GM04503 (cell line): ENCODE measurements around the gene CACNA2D4.

Source experiments
- DNase-seq: peaks from one replicate; pipeline ENCODE4 v3.0.0-alpha.2; 2012; ENCODE audit warnings: low read depth

The CACNA2D4 gene

DNA sequence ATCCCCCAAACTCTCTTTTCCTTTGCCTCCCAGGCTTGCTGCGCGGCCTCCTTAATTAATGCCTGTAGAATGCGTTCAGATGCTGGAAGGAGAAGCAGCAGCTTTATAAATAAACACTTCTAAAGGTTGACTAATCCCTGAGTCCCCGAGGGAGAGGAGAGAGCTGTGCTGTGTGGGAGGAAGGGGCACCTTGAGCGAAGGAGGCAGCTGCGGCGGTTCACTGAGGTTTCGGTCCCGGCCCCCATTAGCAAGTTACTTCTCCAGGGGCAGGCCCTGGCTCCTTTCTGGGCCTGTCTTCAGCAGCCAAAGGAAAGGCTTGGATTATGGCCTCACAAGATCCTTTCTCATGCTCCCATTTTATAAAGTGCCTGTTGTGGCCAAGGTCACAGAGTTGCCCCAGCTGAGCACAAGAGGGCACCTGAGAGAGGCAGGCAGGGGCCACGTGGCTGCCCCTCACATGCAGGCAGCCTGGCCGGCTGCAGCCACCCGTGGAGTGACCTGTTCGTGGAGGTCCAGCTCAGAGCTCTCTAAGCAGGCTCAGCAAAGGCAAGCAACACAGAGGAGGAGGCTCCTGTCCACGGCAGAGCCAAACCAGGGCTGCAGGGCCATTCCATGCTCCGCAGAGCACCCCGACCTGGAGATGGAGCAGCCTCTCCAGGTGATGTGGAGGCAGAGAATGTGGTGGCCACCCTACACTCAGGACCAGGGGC is 15.0 kb upstream of the CACNA2D4 start:
- DNase-seq = no peak

DNA sequence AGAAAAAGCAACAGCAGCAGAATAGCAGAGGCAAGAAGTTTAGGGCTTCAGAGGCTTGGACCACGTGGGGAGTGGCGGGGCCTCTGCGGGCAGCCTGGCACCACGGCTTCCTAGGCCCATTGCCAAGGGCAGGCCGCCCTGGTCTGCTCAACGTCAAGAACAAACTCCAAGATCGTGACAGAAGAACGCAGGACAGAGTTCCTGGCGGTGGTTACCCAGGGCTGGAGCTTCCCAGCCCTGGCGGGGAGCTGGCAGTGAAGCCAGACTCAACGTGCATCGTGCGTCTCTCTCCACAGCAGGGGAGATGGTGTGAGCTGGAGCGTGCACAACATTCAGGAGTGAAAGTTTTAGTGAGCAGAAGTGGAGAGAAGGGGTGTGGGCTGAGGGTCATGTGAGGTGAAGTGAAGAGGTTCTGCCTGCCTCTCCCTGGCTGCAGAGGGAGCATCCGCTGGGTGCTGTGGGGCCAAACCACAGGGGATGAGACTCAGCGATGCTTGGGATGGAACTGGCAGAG is 13.9 kb upstream of the CACNA2D4 start:
- no peak for DNase-seq

DNA sequence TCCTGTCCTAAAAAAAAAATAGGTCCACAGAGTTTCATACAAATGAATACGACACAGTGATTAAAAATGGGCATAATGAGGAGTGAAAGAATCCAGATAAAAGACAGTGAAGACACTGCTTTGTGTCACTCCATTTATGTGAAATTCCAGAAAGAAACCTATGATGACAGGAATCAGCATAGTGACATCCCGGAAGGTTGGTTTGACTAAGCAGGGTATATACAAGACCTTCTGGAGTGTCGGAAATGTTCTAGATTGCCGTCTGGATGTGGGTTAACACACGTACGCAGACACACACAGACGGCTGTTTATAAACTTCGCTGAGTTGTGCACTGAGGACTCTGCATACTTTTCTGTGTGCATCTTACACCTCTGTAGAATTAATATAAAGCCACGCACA is 13.2 kb upstream of the CACNA2D4 start:
- DNase-seq = no peak

GRCh38 chr12:1930803-1931597 is 12.5 kb upstream of the CACNA2D4 start:
- DNase-seq = no peak

GRCh38 chr12:1929985-1930802 is 11.7 kb upstream of the CACNA2D4 start:
- no peak for DNase-seq

- DNase-seq = no peak
Measured at GRCh38 chr12:1929241-1929984, 11.0 kb upstream of the CACNA2D4 start.

GRCh38 chr12:1928439-1929121 is 10.1 kb upstream of the CACNA2D4 start:
- no peak for DNase-seq

DNA sequence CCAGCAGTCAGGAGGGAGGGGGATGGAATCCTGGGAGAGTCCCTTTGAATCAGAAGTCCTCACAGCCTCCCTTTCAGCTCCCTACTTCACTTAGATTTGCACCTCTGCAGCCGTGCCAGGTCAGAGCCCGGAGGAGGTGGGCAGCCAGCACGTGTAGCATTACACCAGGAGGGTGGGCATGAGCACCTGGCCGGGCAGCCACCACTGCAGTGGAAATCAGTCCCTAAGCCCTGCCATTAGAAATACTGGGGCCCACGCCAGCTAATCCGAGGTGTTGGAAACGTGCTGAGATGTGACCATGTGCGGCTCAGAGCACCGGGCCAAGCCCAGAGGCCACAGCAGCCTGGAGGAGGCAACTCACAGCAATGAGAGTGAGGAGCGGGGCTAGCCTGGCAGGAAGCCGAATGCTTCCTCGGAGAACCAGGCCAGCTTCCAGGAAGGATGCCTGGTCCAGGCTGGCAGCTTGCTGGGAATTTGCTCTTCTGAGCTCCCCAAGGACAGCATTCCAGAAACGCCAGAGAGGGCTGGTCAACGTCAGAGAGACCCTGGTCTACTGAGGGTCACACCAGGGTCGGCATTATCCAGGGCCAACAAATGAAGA is 9.4 kb upstream of the CACNA2D4 start:
- DNase-seq = no peak

DNA sequence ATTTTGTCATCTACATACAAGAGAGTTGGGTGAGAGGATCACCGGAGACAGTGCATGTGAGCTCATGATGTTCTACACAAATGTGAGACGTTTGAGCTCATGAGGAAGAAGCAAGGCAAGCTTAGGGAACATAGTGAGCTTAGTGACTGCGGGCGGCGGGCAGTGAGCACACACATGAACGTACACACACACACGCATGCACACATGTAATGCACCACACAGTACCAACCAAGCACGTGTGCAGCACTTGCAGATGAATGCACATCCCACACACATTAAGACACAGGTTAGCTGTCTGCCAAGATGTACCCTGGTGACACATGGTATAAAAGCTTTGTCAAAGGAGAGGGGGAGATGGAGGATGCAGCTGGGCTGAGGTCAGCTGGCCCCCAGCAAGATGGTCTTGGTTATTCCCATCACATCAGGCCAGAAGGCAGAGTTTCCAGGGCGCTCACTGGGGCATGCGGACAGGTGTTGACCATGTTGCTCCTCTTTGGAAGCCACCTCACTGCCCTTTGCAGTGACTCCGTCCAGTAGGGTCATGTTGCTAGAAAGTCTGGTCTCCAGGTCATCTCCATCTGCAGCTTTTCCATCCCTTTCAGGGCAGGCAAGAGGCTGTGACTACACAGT is 8.7 kb upstream of the CACNA2D4 start:
- DNase-seq = no peak

DNA sequence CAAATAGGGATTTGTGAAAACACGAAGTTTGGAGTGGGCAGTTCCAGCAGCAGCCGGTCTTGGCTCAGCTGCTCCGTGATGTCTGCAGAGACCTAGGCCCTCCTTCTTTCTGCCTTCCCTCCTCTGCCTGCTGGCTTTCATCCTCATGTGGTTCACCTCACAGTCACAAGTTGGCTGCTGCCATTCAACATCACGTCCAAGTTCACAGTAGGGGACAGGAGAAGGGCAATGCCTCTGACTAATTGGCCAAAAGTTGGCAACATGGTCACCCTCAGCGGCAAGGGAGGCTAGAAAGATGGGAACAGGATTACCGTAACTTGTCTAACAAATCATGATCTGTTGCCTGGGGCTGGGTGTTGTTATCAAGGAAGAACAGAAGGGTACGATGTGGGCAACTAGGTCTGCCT is 7.8 kb upstream of the CACNA2D4 start:
- no peak for DNase-seq

DNA sequence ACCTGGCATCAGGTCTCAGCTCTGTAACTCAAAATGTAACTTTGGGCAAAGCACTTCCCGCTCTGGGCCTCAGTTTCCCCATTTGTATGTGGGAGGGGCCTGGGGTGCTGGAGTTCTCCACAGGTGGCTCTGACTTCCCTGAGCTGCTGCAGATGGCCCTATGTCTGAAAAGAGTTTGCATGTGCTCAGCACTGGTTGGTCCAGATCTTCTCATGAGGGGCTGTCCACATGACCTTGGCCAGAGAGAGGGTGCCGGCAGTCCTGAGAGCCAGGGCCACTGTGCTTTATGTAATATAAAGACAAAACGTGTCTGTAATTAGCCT is 7.2 kb upstream of the CACNA2D4 start:
- no peak for DNase-seq

DNA sequence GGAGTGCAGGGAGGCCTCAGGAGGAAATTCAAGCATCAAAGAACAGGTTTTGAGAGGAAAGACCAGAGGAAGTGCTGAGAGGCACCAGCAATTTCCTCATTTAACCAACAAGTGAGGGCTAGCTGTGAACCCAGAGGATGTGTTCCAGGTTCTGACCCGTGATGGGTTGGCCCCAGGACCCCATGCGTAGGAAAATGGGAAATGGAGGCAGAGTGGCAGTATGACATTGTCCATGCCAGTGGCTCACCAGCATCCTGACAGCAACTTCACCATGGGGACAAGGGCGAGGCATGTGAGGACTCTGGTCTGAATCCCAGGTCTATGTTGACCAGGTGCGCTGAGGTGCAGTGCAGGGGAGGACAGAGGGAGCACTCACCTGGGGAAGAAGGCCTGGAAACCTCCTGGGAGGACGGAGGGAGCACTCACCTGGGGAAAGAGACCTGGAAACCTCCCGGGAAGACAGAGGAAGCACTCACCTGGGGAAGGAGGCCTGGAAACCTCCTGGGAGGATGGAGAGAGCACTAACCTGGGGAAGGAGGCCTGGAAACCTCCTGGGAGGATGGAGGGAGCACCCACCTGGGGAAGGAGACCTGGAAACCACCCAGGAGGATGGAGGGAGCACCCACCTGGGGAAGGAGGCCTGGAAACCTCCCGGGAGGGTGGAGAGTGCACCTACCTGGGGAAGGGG is 6.7 kb upstream of the CACNA2D4 start:
- DNase-seq = no peak

DNA sequence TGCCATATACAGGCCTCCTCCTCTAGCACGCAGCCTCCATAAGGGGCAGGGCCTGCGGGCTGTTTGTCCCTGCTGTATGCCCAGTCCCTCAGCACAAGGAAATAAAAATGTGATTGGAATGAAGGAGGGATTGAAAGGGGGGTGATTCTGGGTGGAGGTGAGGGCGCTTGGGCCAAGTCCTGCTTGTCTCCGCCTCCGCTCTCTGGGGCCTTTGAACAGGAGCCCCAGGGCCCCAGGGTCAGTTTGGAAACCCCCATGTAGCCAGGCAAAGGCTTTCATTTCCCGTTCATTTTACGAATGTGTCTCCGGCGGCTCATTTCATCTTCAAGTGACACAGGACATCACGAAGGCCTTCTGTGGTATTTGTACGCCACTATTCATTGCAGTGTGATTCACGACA is 4.5 kb upstream of the CACNA2D4 start:
- DNase-seq = no peak

- DNase-seq = no peak
Measured at GRCh38 chr12:1922075-1922709, 3.7 kb upstream of the CACNA2D4 start.

DNA sequence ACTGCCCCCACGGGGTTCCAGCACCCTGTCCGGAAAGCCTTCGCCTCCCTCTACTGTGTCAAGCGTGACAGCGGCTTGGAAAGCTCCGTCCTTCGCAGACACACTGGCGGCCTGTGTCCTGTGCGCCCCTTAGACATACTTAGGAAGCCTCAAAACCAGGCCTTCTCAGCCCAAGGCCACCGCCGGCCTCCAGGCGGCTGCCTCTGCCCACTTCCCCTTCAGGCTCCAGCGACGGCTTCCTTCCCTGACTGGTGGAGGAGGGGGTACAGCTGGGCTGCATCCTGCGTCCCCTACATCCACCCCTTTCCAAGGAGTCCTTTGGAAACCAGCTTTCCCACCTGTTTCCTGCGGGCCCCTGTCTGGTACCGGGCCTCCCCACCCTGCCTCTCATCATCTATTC is 2.5 kb upstream of the CACNA2D4 start:
- DNase-seq = no peak

DNA sequence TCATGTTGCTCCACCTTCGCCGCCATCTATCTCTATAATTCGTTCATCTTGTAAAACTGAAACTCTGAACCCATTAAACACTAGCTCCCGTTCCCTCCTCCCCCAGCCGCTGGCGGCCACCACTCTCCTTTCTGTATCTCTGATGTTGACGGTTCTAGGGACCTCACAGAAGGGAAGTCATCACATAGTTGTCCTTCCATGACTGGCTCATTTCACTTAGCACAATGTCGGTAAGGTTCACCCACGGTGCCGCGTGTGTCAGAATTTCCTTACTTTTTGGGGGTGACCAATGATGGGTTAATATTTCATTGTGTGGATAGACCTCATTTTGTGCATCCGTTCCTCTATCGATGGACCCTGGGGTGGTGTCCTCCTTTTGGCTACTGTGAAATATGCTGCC is 2.0 kb upstream of the CACNA2D4 start:
- DNase-seq = no peak

DNA sequence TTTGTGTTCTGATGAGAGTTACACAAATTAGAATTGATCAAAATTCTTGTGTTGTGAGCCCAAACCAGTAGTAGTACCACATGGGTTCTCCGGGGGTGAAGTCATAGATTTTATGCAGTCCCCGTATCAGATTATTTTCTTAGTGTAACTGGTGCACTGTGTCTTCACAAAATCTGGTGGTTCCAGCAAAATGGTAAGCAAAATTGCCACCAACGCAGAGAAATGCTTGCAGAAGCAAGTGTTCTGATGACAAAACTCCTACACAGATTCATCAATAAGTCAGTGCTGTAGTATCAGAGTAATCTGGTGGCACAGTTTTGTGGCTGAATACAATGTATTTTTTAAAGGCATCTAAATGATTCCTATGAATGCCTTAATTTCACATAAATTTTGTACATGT is 1.3 kb upstream of the CACNA2D4 start:
- no peak for DNase-seq

DNA sequence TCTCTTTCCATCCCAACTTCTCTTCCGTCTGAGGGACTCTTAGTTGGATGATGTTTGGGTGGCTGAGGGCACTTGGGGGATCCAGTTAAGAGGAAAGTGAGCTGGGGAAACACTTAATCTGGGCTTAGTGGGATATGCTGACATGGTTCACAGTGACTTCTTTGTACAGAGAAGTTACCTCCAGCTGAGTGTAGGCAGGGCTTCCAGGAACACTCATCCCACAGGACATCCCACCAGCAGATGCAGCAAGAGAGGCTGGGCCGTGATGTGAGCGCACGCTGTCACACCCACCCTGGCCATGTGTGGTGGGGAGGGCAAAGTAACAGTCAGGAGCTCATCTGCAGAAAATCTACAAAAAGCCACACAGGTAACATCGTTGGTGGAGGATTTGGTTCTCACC is 832 bp upstream of the CACNA2D4 start:
- DNase-seq = no peak

DNA sequence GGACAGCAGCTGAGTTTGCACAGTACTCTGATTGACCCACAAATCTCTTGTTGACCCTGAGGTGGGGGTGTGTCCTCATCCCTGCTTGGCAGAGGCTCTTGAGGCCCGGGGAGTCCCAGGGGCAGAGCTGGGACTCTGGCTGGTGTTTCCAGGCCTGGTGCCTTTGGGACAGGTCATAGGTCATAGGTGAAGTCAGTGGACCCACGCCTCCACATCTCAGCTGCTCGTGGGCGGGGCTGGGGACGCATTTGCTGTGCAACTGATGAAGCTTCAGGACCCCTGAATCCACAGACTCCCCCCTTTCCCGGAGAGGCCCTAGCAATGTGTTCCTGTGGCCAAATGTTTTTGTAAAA is 408 bp upstream of the CACNA2D4 start:
- no peak for DNase-seq
